NCI-H1105 treated with DMSO at 0.1 percent for 48 hours (cell line): Measurements from ENCODE around the gene GRHL3.

Source experiments
- DNase-seq: peaks from one replicate; lab custom pipeline; 2025; lab: John Stamatoyannopoulos, UW

Gene GRHL3

DNA sequence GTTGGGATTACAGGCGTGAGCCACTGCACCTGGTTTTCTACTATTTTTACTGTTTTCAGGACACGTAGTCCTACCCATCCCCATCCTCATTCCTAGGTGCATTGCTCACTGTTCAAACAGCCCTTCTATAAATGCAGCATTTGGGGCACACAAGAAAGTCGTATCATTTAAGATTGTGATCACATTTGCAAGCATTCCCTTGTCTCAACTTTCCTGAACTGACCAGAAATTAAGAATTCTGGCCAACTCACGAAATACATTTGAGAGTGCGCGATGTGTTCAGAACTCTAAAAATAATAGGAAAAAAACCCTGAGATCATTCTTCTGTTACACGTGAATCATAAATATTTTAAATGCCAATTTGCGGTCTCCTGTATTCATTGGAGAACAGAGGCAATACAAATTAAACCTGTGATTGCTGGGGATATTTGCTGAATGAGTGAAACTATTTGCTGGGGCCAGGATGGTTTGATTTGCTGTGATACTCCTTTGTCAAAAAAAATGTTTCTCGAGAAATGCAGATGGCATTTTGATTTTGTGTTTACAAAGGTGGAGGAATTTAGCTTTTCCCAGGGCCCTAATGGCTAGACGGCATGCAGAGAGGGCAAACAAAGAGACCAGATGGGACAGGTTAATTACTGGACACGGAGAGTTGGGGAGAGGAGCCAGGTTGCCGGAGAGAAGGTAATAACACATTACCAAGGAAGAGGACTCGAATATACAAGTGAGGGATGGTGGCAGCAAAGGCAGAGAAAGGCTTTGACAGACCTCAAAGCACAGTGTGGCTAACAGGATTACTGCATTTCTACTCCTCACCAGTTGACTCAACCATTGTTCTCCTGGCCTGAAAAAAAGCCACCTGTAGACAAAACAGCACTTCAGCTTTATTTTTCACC lies 56.0 kb downstream of the GRHL3 start:
- DNase-seq: no peak

- DNase-seq: no peak
These were observed 60.7 kb downstream of the GRHL3 start for GRCh38 chr1:24379733-24380315.

DNA sequence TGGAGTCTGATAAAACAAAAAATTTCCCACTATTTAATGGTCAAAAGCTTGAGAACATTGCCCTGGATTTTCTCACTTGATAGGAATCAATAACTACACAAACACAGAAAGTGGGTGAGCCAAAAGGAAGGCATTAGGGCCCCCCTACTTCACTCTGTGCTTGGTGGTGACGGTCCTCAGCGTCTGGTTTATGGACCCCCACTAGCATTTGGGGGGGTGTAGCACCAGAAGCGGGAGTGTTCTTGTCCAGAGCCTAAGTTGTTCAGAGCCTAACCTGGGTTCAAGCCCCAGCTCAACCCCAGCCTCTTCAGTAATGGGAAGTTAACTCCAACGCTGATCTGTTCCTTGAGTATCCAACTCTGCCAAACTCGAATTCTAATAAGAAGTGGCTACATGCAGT lies 61.4 kb downstream of the GRHL3 start:
- DNase-seq: no peak

GRCh38 chr1:24381256-24381655 lies 62.1 kb downstream of the GRHL3 start:
- no peak for DNase-seq

DNA sequence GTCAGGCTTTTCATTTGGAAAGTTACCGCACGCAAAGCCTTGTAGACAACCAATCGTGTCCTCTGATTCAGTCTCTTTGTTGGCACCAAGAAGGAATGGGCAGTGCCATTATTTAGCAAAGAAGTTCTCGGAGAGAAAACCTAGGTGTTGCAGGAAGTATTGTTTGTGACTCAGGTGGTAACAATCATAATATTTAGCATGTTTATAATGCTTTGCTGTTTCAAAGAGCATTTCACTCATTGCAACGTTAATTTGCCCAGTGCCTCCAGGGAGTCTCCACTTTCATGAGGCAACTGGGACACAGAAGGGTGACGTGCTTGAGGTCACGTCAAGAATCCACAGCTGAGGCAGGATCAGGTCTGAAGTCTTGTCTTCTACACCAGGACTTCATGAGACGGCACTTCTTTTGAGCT lies 63.0 kb downstream of the GRHL3 start:
- no peak for DNase-seq

GRCh38 chr1:24383381-24383940 lies 64.3 kb downstream of the GRHL3 start:
- no peak for DNase-seq

DNA sequence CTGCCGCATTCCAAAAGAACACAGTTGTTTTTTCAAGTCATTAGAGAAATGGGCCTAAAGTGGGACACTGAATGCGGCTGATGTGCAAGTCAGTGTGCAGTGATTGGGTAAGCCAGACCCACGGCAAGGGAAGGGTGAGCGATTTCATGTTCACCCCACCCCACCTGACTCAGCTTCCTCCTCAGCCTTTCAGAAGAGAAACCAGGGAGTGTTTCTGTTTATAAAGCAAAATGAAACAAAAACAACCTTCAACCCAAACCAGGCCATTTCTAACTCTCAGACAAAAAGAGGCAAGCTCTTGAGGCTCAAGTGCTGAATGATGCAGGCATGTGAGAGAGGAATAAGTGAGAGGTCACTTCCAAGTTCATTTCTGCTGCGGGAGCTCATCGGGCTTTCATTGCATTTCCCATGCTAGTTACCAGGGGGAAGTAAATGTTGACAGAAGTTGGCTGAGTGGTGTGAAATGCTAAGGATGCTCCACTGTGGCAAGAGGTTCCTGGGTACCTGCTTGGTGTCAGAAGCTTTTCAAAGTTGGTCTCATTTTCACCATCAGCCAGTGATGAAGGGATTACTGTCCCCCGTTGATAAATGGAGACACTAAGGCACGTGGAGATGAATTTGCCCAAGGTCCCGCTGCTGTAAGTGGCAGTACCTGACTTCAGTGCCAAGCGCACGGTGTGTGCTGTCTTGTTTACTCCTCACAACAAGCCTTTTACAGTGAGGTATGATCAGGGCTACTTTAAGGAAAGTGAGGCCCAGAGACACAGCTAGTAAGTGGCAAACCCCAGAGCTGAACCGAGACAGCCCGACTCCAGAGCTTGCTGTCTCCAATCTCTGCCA lies 65.3 kb downstream of the GRHL3 start:
- DNase-seq: no peak

GRCh38 chr1:24385160-24385940 lies 66.2 kb downstream of the GRHL3 start:
- no peak for DNase-seq

- peak; percentile 70 for DNase-seq
These were observed 67.1 kb downstream of the GRHL3 start for GRCh38 chr1:24386241-24386640.

DNA sequence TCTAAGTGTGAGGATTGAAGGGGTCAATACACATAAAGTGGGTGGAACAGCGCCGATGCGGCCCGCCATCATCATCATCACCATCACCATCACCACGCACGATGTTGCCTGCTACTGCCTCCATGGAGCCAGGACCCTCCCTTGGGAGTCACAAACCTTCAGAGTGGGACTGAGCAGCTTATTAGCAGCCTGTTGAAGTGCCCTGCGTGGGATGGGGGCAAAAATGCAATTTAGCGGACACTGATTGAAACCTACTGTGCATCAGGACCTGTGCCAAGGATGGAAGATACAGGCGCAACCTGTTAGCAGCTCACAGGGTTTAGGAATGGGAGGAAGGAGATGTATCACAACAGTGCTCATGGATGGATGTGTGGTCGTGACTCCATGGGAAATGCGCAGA lies 67.8 kb downstream of the GRHL3 start:
- no peak for DNase-seq

- DNase-seq: no peak
These were observed 68.5 kb downstream of the GRHL3 start for GRCh38 chr1:24387636-24388175.

DNA sequence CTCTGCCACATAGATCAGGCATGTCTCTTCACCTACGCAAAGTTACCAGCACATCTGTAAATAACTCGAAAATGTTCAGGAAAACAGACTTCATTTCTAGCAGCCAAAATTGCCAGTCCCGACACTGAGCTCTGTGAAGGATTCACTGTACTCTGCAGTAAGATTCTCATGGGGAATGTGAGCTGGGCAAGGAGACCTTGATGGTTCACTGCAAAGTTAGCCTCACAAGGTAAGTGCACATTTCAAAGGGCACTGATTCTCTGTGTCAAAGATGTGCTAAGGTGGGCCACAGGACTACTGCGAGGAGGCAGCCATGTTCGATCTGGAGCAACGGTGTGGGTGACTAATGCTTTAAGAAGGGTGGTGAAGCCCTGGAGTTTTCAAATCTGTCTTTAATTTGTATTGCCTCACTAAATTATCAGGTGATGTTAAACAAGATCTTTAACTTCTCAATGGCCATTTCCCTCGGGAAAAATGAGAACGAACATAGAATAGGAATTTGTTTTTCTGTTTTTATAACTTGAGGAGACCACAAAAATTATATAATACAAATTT lies 69.3 kb downstream of the GRHL3 start:
- DNase-seq: no peak

DNA sequence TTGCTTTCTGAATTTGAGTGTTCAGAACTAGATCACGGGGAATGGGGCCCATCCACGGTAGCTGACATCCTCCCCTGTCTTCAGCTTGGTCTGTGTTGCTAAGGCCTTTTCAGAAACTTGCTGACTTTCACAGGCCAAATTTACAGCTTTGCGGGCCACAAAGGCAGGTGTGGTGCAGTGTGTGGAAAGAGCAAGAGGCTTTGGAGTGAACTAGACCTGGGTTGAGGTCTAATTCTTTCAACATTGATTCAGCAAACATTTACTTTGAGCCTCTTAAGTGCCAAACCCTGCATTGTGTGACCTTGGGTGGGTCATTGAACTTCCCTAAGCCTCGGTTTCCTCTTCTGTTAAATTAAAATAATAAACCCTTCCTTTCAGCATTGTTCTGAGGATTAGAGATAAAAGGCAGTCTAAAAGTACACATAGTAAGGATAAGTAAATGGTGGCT lies 70.1 kb downstream of the GRHL3 start:
- DNase-seq: no peak

DNA sequence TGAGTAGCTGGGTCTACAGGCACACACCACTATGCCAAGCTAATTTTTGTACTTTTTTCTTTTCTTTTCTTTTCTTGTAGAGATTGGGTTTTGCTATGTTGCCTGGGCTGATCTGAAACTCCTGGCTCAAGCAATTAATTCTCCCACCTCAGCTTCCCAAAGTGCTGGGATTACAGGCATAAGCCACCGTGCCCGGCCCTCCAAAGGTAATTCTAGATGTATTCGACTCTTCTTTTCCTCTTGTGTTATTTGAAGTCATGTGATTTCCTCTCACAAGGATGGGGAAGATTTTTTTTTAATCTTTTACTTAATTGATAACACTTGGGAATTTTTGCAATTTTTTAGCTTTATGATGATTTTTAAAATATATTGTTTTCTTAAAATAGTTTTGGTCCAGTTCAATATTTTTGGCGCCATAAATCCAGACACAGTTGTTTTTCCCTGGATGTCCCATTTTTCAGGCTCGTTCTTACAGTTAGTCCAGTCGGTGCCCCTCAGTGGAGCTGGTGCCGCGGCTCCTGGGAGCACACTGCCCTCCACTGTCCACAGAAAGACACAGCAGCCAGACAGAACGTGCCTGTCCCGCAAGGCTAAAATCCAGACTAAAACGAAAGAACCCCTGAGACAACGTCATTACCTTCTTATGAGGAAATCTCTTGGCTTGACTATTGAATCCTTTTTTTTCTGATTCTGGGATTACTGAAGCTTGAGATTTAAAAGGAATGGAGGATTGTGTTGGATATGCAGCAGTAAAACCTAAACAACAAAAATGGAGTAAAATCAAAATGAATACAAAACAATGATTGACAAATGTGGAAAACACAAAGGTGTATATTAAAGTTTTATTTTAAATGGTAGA lies 72.0 kb downstream of the GRHL3 start:
- peak; percentile 74 for DNase-seq

DNA sequence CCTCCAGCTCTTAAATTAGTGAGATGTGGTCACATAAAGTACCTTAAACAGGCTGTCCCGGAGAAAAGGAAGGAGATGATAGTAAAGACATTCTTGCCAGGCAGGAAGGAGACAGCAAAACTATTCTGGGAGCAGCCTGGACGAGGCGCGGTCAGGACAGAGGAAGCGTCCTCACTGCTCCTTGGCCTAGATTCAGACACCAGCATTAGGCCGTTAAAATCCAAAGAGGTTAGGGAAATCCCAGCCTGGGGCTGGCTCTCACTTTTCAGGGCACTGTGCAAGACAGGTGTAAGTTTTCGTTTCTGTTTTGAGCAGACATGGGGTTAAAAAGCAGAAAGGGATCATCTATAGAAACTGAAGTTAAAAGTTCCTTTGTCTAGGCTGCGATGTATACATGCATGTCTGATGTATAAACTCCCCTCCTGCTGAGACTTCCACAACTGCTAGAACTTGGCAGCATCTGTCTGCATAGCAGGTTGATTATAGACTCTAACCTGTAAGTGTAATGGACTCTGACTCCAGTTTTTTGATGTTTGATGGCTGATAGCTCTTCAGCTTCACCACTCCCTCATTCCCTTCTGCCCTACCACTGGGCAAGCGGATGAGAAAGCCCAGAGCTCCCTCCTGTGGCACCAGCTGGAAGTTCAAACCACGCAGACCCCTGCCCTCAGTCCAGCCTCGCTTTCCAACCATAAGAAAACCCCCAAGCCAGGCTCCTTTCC lies 72.9 kb downstream of the GRHL3 start:
- peak; percentile 54 for DNase-seq

DNA sequence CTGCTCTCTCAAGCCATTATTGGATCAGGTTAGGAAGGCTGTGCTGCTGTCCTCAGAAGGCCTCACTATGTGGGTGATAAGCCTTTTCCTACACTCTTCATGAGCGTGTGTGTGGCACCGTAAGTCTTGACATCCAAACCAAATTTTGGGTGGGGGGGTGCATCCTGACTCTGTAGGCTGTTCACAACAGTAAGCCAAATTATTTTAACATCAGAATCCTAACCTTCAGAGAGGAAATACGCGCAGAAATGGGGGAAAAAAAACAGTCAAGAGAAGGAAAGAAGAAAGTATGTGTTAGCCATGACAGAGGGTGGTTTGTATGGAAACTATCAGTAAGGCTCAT lies 73.4 kb downstream of the GRHL3 start:
- no peak for DNase-seq

DNA sequence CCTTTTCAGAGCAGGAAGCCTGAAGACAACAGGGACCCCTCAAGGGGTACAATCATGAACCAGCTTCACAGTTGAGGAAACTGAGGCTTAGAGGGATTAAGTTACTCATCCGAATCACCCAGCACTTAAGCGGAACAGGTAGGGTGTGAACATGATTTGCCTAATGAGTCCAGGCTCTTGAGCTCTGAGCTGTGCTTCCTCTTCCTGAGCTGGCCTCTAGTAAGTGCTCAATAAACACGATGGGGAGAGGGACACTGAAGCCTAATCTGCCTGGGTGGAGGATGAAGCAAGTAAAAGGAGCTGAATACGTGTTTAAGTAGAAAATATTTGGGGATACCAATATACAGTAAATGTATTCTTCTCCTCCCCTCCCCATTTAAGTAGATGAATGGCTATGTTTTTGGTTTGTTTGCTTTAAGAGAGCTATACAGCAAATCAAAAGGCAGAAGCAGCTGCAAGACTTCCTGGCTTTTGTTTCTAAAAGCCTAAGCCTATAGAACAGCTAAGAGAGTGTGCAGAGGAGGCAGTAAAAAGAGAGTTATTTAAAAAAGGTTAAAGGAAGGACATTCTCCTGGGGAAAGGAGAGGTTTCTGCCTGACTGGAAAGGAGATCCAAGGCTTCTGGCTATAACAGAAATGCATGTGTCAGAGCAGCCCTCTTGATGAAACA lies 74.0 kb downstream of the GRHL3 start:
- no peak for DNase-seq

DNA sequence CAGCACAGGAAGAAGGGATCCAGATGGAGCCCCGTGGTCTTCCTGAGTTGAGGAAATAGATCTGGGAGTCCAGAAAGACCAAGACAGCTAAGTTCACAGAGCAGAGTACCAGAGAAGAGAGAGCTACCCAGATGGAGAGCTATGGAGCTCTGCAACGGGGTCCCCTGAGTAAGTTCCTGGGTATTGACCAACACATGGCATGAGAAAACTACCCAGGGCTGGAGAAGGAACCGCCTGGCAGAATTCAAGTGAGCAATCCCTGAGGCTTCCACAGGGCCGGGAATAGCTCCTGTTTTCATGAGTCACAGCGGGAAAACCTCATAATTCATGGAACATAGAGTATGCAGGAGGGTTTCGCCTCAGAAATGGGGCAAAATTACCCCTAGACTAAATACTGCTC lies 74.7 kb downstream of the GRHL3 start:
- no peak for DNase-seq

DNA sequence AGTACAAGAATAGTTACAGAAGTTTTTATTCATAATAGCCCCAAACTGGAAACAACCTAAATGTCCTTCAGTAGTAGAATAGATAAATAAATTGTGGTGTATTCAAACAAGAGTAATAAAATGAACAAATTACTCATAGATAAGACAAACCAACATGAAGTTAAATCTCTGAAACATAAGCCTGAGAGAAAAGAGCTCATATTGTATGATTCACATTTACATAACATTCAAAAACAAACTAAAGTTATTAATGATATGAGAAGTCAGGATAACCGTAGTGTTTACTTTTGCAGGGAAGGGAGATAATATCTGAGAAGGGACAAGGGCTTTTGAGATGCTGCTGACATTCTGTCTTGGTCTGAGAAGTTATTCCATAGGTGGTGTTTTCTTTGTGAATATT lies 80.9 kb downstream of the GRHL3 start:
- DNase-seq: no peak
